ENCODE data around the gene PGPEP1.
"Not testable (repeated sequence)": the region's sequence is repeated elsewhere in the genome, so short reads cannot be mapped to it uniquely, and the experiment has no call there.

Gene PGPEP1

DNA sequence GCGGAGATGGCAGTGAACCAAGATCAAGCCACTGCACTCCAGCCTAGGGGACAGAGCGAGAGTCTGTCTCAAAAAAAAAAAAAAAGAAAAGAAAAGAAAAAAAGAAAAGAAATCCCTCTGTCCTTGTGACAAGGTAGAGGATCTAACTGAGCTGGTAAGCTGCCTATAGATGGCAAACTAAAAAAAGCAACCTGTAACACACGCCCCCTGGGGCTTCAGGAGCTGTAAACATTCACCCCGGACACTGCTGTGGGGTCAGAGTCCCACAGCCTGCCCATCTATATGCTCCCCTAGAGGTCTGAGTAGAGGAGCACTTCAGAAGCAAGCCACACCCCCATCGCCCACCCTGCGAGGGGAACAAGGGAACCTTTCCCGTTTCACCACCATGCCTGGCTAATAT, 4.3 kb upstream of the PGPEP1 start:
- DNase-seq: no peak

- DNase-seq: no peak
These were observed 1.9 kb upstream of the PGPEP1 start for GRCh38 chr19:18338541-18338940.

GRCh38 chr19:18339723-18340122, 675 bp upstream of the PGPEP1 start:
- peak; percentile 24 to 34 for DNase-seq

GRCh38 chr19:18340990-18341868, 831 bp downstream of the PGPEP1 start:
- DNase-seq: peak; percentile 49 to 57

GRCh38 chr19:18342090-18342632, 1.8 kb downstream of the PGPEP1 start:
- DNase-seq: no peak

- no peak for DNase-seq
These were observed 4.2 kb downstream of the PGPEP1 start for GRCh38 chr19:18344582-18344950.

DNA sequence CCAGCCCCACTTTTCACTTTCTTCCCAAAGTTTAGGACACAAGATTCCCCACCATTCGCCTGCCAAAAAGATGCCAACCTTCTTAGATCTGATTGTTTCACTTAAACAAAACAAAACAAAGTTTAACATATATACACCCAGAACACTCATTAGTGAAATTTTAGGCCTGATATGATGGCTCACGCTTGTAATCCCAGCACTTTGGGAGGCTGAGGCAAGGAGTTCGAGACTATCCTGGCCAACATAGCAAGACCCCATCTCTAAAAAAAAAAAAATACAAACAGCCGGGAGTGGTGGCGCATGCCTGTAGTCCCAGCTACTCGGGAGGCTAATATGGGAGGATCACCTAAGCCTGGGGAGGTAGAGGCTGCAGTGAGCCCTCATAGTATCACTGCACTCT, 4.9 kb downstream of the PGPEP1 start:
- no peak for DNase-seq

- no peak for DNase-seq
These were observed 5.7 kb downstream of the PGPEP1 start for GRCh38 chr19:18346091-18346490.

- DNase-seq: no peak
These were observed 7.8 kb downstream of the PGPEP1 start for GRCh38 chr19:18348171-18348570.

DNA sequence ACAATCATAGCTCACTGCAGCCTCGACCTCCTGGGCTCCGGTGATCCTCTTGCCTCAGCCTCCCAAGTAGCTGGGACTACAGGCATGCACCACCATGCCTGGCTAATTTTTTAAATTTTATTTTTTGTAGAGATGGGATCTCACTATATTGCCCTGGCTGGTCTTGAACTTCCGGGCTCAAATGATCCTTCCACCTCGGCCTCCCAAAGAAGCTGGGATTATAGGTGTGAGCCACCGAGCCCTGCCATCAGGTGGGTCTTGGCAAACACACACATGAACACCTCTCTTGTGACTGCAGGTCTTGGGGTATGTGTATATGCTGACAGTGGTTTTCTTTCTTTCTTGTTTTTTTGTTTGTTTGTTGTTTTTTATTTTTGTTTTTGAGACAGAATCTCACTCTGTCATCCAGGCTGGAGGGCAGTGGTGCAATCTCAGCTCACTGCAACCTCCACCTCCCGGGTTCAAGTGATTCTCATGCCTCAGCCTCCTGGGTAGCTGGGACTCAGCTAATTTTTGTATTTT, 8.5 kb downstream of the PGPEP1 start:
- DNase-seq: not testable (repeated sequence)

- DNase-seq: peak; percentile 26 to 33
These were observed 9.2 kb downstream of the PGPEP1 start for GRCh38 chr19:18349524-18350128.

- no peak for DNase-seq
These were observed 10.1 kb downstream of the PGPEP1 start for GRCh38 chr19:18350490-18350889.

DNA sequence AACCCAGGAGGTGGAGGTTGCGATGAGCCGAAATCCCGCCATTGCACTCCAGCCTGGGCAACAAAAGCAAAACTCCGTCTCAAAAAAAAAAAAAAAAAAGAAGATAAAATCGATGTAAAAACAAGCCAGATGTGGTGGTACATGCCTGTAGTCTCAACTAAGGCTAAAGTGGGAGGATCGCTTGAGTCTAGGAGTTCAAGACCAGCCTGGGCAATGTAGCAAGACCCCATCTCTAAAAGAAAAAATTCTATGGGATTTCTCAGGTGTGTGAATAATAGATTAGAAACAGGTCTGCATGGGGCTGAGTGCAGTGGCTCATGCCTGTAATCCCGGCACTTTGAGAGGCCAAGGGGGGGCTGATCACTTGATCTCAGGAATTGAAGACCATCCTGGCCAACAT, 11.1 kb downstream of the PGPEP1 start:
- no peak for DNase-seq

GRCh38 chr19:18353378-18354005, 13.1 kb downstream of the PGPEP1 start:
- no peak for DNase-seq

- DNase-seq: not testable (repeated sequence)
These were observed 14.3 kb downstream of the PGPEP1 start for GRCh38 chr19:18354743-18355142.

DNA sequence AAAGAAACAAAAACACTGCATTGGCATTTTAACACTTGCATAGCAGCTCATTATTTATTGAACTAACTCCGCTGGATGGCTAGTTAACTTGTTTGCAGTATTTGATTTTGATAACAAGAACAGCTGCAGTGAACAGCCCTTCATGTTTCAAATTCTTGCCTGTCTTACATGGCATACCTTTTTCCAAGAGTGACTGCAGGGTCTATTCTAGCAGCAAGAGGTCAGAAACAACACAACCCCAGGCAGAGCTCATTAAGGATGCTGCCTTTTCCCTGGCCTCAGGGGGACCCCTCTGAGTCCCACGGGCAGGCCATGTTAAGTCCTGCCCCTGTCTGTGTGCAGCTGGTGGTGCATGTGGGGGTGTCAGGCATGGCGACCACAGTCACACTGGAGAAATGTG, 16.6 kb downstream of the PGPEP1 start:
- DNase-seq: no peak

- no peak for DNase-seq
These were observed 21.2 kb downstream of the PGPEP1 start for GRCh38 chr19:18361646-18362045.

- DNase-seq: no peak
These were observed 22.6 kb downstream of the PGPEP1 start for GRCh38 chr19:18362934-18363542.

DNA sequence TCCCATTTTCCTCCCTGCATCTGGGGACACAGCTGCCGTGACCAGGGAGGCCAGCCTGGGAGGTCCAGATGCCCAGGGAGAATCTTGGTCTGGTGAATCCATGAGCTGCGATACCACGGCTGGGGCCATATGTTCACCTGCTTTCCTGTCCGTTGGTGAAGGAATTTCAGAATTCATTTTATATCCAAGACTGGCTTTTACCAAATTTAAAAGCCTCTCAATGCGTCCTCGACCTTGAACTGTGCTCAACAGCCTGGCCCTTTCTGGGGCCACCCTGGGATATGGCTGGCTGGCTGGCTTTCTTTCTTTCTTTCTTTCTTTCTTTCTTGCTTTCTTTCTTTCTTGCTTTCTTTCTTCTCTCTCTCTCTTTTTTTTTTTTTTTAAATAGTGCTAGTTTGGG, 23.4 kb downstream of the PGPEP1 start:
- no peak for DNase-seq

DNA sequence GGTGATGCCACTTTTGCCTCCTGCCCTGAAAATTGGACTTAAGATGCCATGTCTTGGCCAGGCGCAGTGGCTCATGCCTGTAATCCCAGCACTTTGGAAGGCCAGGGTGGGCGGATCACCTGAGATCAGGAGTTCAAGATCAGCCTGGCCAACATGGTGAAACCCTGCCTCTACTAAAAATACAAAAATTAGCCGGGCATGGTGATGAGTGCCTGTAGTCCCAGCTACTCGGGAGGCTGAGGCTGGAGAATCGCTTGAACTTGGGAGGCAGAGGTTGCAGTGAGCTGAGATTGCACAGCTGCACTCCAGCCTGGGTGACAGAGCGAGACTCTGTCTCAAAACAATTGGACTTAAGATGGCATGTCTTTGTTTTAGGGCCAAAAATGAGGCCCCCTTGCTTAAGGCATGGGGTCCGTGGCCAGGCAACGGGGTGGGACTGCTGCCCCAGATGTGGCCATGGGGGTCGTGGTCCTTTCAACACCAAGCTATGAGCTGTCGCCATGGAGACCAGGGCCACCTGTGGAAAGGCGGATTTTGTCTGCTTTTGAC, 24.0 kb downstream of the PGPEP1 start:
- DNase-seq: not testable (repeated sequence)

GRCh38 chr19:18364826-18365528, 24.6 kb downstream of the PGPEP1 start:
- peak; percentile 19 to 26 for DNase-seq

- DNase-seq: no peak
These were observed 25.6 kb downstream of the PGPEP1 start for GRCh38 chr19:18366021-18366435.

Data from AML-193 (cell line).